CD4-positive, alpha-beta T cell (primary cell): ENCODE data around the gene PROCR. TPM values are rescaled to one million over a fixed set of nuclear protein-coding genes. Genes with fewer than 3 reads are reported as not detected.

Experiments used
- ATAC-seq: fragments of 200-7000 bp; cut with Tn5 transposase; one replicate; pipeline ENCODE4 v1.10.0; 2022; ENCODE audit warnings: mild to moderate bottlenecking; ENCODE audit not compliant: poor library complexity
- CTCF ChIA-PET: fragments of 350-600 bp; sonication (Branson Sonifier 250); formaldehyde crosslinking; loops from one replicate; lab custom pipeline; 2021; ENCODE audit warnings: antibody characterized with exemption, inconsistent platforms; lab: Charles Lee
- POLR2A ChIA-PET: fragments of 350-600 bp; sonication (Branson Sonifier 250); formaldehyde crosslinking; loops from one replicate; lab custom pipeline; 2021; ENCODE audit warnings: antibody characterized with exemption, inconsistent platforms; lab: Charles Lee
- DNase-seq, 14 experiments: peaks; one replicate each; pipeline ENCODE4 v3.0.0-alpha.2; 2013 to 2020; ENCODE audit warnings: mixed read lengths in 2 of 14
- H3K27ac ChIP-seq, 2 donors: one replicate each; pipeline versions ENCODE4 v1.5.1 to v1.7.0; 2013; ENCODE audit warnings: low read length in 2 of 2, low read depth in 1 of 2, mild to moderate bottlenecking in 1 of 2
- H3K27me3 ChIP-seq, 2 experiments: 1 replicate in 1 of 2; 2 replicates in 1 of 2; pipeline versions ENCODE4 v1.6.1 to v1.7.0; 2013; ENCODE audit warnings: low read length in 2 of 2, control low read depth in 1 of 2, mild to moderate bottlenecking in 1 of 2, moderate library complexity in 1 of 2; ENCODE audit not compliant: insufficient read depth in 2 of 2, control insufficient read depth in 1 of 2
- H3K36me3 ChIP-seq: one replicate; pipeline ENCODE4 v1.6.1; 2013; ENCODE audit warnings: low read length, control low read depth; ENCODE audit not compliant: insufficient read depth
- H3K4me1 ChIP-seq: one replicate; pipeline ENCODE4 v1.6.1; 2013; ENCODE audit warnings: low read length, control low read depth; ENCODE audit not compliant: insufficient read depth
- H3K4me3 ChIP-seq: one replicate; pipeline ENCODE4 v1.5.1; 2013; ENCODE audit warnings: mild to moderate bottlenecking, low read length, moderate library complexity
- H3K9me3 ChIP-seq, 2 experiments: 1 replicate in 1 of 2; 2 replicates in 1 of 2; pipeline versions ENCODE4 v1.6.1 to v1.7.0; 2013; ENCODE audit warnings: low read length in 2 of 2, mild to moderate bottlenecking in 2 of 2, control low read depth in 1 of 2, moderate library complexity in 1 of 2; ENCODE audit not compliant: control insufficient read depth in 1 of 2, insufficient read depth in 1 of 2
- H3K27ac Mint-ChIP-seq: one replicate; pipeline ENCODE4 v1.8.0; 2020; ENCODE audit warnings: mixed read lengths
- H3K27me3 Mint-ChIP-seq: one replicate; pipeline ENCODE4 v1.8.0; 2021; ENCODE audit warnings: mixed read lengths
- H3K36me3 Mint-ChIP-seq: one replicate; pipeline ENCODE4 v1.8.0; 2021; ENCODE audit warnings: low read depth, mixed read lengths
- H3K4me1 Mint-ChIP-seq: one replicate; pipeline ENCODE4 v1.8.0; 2021; ENCODE audit warnings: low read depth, mixed read lengths
- H3K4me3 Mint-ChIP-seq: one replicate; pipeline ENCODE4 v1.8.0; 2020; ENCODE audit warnings: mild to moderate bottlenecking, mixed read lengths
- H3K9me3 Mint-ChIP-seq: one replicate; pipeline ENCODE4 v1.8.0; 2020; ENCODE audit warnings: mixed read lengths
- intact Hi-C, 2 experiments: fragments of 100-400 bp; cut with DNase I in 1 of 2; cut with micrococcal nuclease in 1 of 2; formaldehyde crosslinking; loops; one replicate each; pipeline versions ENCODE4 v1.15.1 to v1.9.0; 2023 to 2025; cut with DNase I, micrococcal nuclease
- total RNA-seq, 174 experiments: library from RNA in 2 of 174; stranded (reverse) in 2 of 174; gene quantifications; one replicate each; pipeline ENCODE4 v1.2.3 and lab custom pipeline; 2021 to 2026
- TF ChIP-seq, protein P1 (sequence below): fragments of 200-600 bp; IDR thresholded peaks from one replicate; pipeline ENCODE4 v1.8.0; 2022; ENCODE audit warnings: antibody characterized with exemption, mild to moderate bottlenecking

The PROCR gene
- total RNA-seq, 2 experiments from 2014 or later, result 0.33 to 0.61 TPM

DNA sequence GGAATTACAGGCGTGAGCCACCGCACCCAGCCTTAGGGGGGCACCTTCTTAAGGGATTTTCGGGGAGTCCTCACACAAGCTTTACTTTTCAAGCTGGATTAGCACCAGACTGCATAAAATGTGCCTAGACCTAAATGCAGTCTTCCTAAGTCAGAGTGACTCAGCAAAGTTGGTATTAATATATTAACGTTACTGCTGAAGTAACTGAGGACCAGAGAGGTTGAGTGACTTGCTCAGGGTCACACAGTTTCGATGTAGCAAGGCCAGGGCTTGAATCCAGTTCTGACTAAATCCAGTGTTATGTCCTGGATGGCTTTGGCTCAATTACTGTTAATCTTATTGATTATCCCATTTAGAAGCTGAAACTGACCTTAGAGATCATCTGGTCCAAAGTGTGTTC lies 38.1 kb upstream of the PROCR start:
- H3K4me3 ChIP-seq, result no peak overlapping the region
- H3K4me1 ChIP-seq, result no peaks in the 10 kb centered on the region
- intact Hi-C loops, result no loop called here
- H3K27me3 ChIP-seq, result no peaks in the 10 kb centered on the region
- CTCF ChIA-PET, result interaction anchor here (1.0 kb wide), 1 partner anchor 11 kb away, joined by 5 read pairs; no protein-coding TSS in a partner anchor
- H3K4me3 Mint-ChIP-seq, result no peak overlapping the region
- H3K36me3 Mint-ChIP-seq, result peaks cover 82% of the 10 kb centered on the region
- TF ChIP-seq, protein P1, sequence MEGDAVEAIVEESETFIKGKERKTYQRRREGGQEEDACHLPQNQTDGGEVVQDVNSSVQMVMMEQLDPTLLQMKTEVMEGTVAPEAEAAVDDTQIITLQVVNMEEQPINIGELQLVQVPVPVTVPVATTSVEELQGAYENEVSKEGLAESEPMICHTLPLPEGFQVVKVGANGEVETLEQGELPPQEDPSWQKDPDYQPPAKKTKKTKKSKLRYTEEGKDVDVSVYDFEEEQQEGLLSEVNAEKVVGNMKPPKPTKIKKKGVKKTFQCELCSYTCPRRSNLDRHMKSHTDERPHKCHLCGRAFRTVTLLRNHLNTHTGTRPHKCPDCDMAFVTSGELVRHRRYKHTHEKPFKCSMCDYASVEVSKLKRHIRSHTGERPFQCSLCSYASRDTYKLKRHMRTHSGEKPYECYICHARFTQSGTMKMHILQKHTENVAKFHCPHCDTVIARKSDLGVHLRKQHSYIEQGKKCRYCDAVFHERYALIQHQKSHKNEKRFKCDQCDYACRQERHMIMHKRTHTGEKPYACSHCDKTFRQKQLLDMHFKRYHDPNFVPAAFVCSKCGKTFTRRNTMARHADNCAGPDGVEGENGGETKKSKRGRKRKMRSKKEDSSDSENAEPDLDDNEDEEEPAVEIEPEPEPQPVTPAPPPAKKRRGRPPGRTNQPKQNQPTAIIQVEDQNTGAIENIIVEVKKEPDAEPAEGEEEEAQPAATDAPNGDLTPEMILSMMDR, result no peak
- H3K4me1 Mint-ChIP-seq, result no peaks in the 10 kb centered on the region
- no peak overlapping the region for H3K27ac Mint-ChIP-seq
- POLR2A ChIA-PET, result no interaction called here
- H3K36me3 ChIP-seq, result peaks cover 89% of the 10 kb centered on the region
- no peaks in the 10 kb centered on the region for H3K9me3 Mint-ChIP-seq
- no peaks in the 10 kb centered on the region for H3K27me3 Mint-ChIP-seq
- DNase-seq (no peak), ATAC-seq (no peak)
- no peak overlapping the region for H3K27ac ChIP-seq
- no peaks in the 10 kb centered on the region for H3K9me3 ChIP-seq

DNA sequence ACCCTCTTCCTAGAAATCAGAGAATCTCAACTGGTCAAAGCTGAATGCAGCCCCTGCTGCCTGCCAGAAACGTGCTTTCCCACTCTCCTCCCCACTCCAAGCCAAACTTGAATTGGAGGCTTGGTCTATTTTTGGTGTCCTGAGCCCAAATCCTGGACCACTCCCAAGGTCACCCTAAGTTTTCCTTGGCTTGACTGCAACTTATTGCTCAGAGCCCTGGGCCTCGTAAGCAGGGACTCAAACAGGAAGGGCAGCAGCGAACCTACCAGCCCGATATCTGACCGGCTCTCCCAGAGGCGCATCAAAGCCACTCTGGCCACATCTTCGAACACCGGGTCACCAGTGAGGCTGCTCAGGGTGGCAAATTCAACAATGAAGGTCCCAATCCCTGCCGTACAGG lies 37.4 kb upstream of the PROCR start:
- Mint-ChIP-seq H3K9me3 (no peaks in the 10 kb centered on the region), H3K4me3 (no peak overlapping the region), H3K36me3 (peaks cover 84% of the 10 kb centered on the region), H3K27me3 (no peaks in the 10 kb centered on the region), H3K27ac (no peak overlapping the region), H3K4me1 (no peaks in the 10 kb centered on the region)
- Histone ChIP-seq H3K27ac (no peak overlapping the region), H3K27me3 (no peaks in the 10 kb centered on the region), H3K4me3 (no peak overlapping the region), H3K4me1 (no peaks in the 10 kb centered on the region), H3K36me3 (peaks cover 91% of the 10 kb centered on the region), H3K9me3 (no peaks in the 10 kb centered on the region)
- POLR2A ChIA-PET, result no interaction called here
- TF ChIP-seq, protein P1, result no peak
- intact Hi-C loops, result no loop called here
- ATAC-seq (no peak), DNase-seq (no peak)
- CTCF ChIA-PET, result interaction anchor here (1.0 kb wide), 1 partner anchor 11 kb away, joined by 5 read pairs; no protein-coding TSS in a partner anchor

DNA sequence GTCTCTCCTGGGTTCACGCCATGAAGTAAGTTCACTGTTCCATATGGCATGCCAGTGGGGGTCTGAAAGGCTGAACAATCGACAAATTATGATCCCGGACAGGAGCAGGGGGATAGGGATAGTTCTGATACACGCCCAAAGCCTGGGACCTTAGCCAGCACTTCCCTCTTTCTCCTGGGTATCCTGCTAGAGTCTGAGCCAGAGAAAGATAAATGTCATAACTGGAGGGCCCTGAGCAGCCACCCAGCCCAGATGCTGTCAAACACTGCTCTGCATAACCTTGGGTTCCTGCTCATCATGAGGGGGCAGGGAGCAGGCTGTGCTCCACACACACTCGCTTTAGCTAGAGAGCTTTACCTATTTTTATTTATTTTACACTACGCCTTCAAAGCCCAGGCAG lies 37.0 kb upstream of the PROCR start:
- Histone ChIP-seq H3K9me3 (no peaks in the 10 kb centered on the region), H3K27me3 (no peaks in the 10 kb centered on the region), H3K4me1 (no peaks in the 10 kb centered on the region), H3K4me3 (no peak overlapping the region), H3K36me3 (peaks cover 91% of the 10 kb centered on the region), H3K27ac (no peak overlapping the region)
- ATAC-seq, result no peak
- ChIA-PET POLR2A (no interaction called here), CTCF (no interaction called here)
- Mint-ChIP-seq H3K36me3 (peaks cover 85% of the 10 kb centered on the region), H3K9me3 (no peaks in the 10 kb centered on the region), H3K27me3 (no peaks in the 10 kb centered on the region), H3K4me1 (no peaks in the 10 kb centered on the region), H3K4me3 (no peak overlapping the region), H3K27ac (no peak overlapping the region)
- DNase-seq, result no peak
- intact Hi-C loops, result no loop called here
- TF ChIP-seq, protein P1, result no peak
